HEK293T (cell line): ENCODE results near the gene CHMP6.

ENCODE experiments used
- ARNT ChIP-seq: fragments of 450-650 bp; IDR thresholded peaks from 2 replicates; pipeline ENCODE4 v1.6.1; 2017; ENCODE audit warnings: mild to moderate bottlenecking
- BHLHE40 ChIP-seq: fragments of 450-650 bp; IDR thresholded peaks from 2 replicates; pipeline ENCODE4 v1.6.1; 2016; ENCODE audit warnings: mild to moderate bottlenecking, moderate library complexity, borderline replicate concordance
- ELF4 ChIP-seq: fragments of 450-650 bp; IDR thresholded peaks from 2 replicates; pipeline ENCODE4 v1.6.1; 2017; ENCODE audit warnings: antibody characterized with exemption
- FOXA1 ChIP-seq: fragments of 450-650 bp; IDR thresholded peaks from 2 replicates; pipeline ENCODE4 v1.6.1; 2016; ENCODE audit warnings: mild to moderate bottlenecking
- FOXK2 ChIP-seq: fragments of 450-650 bp; IDR thresholded peaks from 2 replicates; pipeline ENCODE4 v1.6.1; 2016; ENCODE audit warnings: mild to moderate bottlenecking
- FOXM1 ChIP-seq: fragments of 450-650 bp; IDR thresholded peaks from 2 replicates; pipeline ENCODE4 v1.6.1; 2017; ENCODE audit warnings: mild to moderate bottlenecking, borderline replicate concordance
- HDGF ChIP-seq: fragments of 450-650 bp; IDR thresholded peaks from 2 replicates; pipeline ENCODE4 v1.6.1; 2017; ENCODE audit warnings: antibody characterized with exemption, borderline replicate concordance
- L3MBTL2 ChIP-seq: fragments of 450-650 bp; conservative IDR thresholded peaks from 2 replicates; pipeline ENCODE4 v1.6.1; 2016; ENCODE audit warnings: mild to moderate bottlenecking
- LEF1 ChIP-seq: fragments of 450-650 bp; IDR thresholded peaks from 2 replicates; pipeline ENCODE4 v1.6.1; 2017; ENCODE audit warnings: mild to moderate bottlenecking, borderline replicate concordance
- NFRKB ChIP-seq: fragments of 450-650 bp; IDR thresholded peaks from 2 replicates; pipeline ENCODE4 v1.6.1; 2016; ENCODE audit warnings: mild to moderate bottlenecking, moderate library complexity
- SP1 ChIP-seq: fragments of 450-650 bp; IDR thresholded peaks from 2 replicates; pipeline ENCODE4 v1.6.1; 2017
- TARDBP ChIP-seq: fragments of 450-650 bp; IDR thresholded peaks from 2 replicates; pipeline ENCODE4 v1.6.1; 2016
- TF ChIP-seq, protein P1 (sequence below): fragments of 450-650 bp; IDR thresholded peaks from 2 replicates; pipeline ENCODE4 v1.6.1; 2016

GRCh38 chr17:81011951-81012350 lies 20.3 kb downstream of the CHMP6 start:
- no peak for TF ChIP-seq HDGF
- no peak for TF ChIP-seq BHLHE40
- no peak for TF ChIP-seq SP1
- no peak for TF ChIP-seq LEF1
- TF ChIP-seq, protein P1, sequence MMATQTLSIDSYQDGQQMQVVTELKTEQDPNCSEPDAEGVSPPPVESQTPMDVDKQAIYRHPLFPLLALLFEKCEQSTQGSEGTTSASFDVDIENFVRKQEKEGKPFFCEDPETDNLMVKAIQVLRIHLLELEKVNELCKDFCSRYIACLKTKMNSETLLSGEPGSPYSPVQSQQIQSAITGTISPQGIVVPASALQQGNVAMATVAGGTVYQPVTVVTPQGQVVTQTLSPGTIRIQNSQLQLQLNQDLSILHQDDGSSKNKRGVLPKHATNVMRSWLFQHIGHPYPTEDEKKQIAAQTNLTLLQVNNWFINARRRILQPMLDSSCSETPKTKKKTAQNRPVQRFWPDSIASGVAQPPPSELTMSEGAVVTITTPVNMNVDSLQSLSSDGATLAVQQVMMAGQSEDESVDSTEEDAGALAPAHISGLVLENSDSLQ = no peak
- TF ChIP-seq NFRKB = no peak
- TF ChIP-seq FOXA1 = no peak
- TF ChIP-seq FOXK2 = no peak
- TF ChIP-seq ELF4 = no peak
- no peak for TF ChIP-seq ARNT
- no peak for TF ChIP-seq FOXM1
- no peak for TF ChIP-seq TARDBP
- no peak for TF ChIP-seq L3MBTL2
